Femur (tissue), 1 donor: ENCODE data around the gene CHD5.

Source experiments
- DNase-seq: peaks from one replicate; pipeline ENCODE4 v3.0.0-alpha.2; 2017

The CHD5 gene

GRCh38 chr1:6200188-6200809, 20.2 kb upstream of the CHD5 start:
- DNase-seq, result no peak

- DNase-seq, result peak; percentile 99
These were observed 19.4 kb upstream of the CHD5 start, which contains the start of gene RPL22 for GRCh38 chr1:6199298-6200187. Gene RPL22 (minus strand): TSS chr1:6199595. CDS start chr1:6199573, 22 bp downstream.

GRCh38 chr1:6198646-6199297, 18.7 kb upstream of the CHD5 start:
- DNase-seq, result no peak

- DNase-seq, result no peak
These were observed 17.8 kb upstream of the CHD5 start for GRCh38 chr1:6197746-6198427.

DNA sequence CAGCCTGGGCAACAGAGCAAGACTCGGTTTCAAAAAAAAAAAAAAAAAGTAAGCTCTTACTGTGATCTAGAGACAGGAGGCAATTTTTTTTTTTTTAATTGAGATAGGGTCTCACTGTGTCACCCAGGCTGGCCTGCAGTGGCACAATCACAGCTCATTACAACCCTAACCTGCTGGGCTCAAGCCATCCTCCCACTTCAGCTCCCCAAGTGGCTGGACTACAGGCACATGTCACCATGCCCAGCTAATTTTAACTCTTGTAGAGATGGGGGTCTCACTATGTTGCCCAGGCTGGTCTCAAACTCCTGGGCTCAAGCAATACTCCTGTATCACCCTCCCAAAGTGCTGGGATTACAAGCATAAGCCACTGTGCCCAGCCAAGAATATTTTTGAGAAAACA, 11.8 kb upstream of the CHD5 start:
- DNase-seq, result no peak

DNA sequence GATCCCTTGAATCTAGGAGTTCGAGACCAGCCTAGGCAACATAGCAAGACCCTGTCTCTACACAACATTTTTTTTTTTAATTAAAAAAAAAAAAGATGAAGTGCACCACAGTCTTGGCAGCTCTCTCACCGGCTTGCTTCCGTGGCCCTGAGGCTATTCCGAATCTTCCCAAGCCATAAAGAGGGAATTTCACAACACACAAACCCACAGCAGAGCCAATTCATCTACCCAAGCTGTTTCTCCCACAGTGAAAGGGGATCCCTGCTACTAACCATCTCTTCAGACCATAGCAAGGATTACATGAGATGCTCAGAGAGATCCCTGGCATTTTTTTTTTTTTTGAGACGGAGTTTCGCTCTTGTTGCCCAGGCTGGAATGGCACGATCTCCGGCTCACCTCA, 8.3 kb upstream of the CHD5 start:
- no peak for DNase-seq

DNA sequence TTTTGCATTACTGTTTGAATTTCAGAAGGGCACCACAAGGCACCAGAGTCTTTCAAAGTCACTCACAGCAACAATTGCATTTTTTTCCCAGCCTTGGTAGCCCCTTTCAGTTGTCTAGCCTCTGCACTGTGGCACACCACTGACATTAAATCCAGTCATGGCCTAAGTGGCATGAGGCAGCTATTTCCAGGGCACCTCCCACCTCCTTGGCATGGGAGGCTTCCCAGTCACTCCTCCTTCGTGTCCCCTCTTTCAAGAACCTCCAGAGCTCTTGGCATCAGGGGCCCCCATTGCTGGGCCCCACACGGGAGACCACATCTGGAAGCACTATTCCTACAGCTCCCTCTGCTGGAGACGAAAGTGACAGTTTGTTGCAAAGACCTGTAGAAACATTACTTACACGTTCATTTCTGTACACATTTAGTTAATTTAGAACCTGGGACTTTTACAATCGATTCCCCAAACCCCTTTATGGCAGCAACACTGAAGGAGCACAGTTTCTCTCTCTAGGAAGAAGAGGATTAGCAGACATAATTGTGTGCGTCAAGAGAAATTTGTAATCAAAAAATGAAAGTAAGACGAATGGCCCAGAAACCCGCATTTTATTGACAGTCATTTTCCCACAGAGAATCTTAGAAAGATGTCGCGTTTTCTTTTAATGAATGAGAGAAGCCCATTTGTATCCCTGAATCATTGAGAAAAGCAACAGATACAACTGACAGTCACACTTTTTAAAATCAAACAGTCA, 5.7 kb upstream of the CHD5 start:
- no peak for DNase-seq

DNA sequence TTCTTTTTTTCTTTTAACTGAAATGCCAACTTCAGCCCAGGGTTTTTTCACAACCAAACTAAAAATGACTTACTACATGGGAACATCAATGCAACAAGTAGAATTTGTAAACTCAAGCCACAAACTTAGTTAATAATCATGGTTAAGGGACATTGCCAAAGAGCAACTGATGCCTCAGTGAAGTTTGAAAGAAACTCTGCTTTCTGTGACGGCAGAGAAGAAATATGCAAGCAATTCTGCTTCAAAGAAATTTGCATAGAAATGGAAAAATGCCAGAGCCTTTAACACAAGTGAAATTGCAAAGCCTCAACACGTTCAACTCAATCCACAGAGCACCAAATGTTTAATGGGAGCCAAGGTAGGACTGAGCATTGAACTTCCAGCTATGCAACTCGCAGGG, 5.0 kb upstream of the CHD5 start:
- no peak for DNase-seq

GRCh38 chr1:6184083-6184783, 4.1 kb upstream of the CHD5 start:
- no peak for DNase-seq

- no peak for DNase-seq
These were observed 3.4 kb upstream of the CHD5 start for GRCh38 chr1:6183520-6183989.

GRCh38 chr1:6181347-6181770, 1.2 kb upstream of the CHD5 start:
- DNase-seq, result no peak

DNA sequence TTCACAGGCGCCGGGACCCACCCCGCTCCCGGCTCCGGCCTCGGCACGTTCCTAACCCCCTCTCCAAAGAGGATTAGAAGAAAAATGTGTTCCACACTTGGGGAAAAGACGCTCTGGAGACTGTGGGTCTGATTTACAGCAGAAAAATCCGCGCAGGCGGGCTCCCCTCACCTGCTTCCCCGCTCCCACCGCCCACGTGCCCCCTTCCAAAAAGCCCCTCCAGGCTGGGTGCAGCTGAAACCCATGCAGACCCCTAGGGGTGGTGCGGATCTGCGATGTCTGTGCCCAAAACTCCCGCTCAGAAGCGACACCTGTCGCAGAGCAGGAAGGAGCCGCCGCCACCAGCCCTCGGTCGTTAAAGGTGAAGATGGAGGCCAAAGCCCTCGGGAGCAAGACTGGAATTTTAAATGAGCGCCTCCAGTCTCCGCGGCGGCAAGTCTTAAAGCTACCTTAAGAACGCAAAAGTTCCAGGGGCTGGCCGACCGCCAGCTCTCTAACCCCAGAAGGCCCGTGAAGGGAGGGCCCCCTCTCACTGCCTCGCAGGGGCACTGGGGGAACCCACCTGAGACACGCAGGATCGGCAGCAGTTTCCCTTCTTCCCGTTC, 688 bp upstream of the CHD5 start:
- no peak for DNase-seq

GRCh38 chr1:6179564-6180175, 451 bp downstream of the CHD5 start:
- no peak for DNase-seq

- no peak for DNase-seq
These were observed 1.2 kb downstream of the CHD5 start for GRCh38 chr1:6178751-6179563.

- no peak for DNase-seq
These were observed 2.3 kb downstream of the CHD5 start for GRCh38 chr1:6177681-6178380.

DNA sequence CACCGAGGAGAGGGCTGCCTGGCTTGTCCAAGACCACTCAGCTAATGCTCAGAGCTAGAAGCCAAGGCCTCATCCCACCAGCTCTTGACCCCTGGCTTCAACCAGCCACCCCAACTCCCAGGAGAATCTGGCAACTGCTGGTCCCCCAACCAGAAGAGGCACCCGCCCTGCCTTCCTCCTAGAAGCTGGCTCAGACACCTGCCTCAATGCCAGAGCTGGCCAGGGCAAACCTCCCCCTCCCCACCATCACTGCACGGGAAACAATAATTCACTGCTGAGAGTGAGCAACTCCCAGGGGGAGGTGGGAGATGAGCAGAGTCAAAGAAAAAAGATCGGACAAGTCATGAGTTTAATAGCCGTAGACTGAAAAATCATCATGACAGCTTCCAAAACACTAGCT, 3.3 kb downstream of the CHD5 start:
- no peak for DNase-seq

GRCh38 chr1:6175411-6175828, 4.7 kb downstream of the CHD5 start:
- no peak for DNase-seq

- no peak for DNase-seq
These were observed 5.3 kb downstream of the CHD5 start for GRCh38 chr1:6174621-6175410.
